Right atrium auricular region (tissue), 2 donors: ENCODE measurements around the gene SPTBN4. TPM values are rescaled to one million over a fixed set of nuclear protein-coding genes. Genes with fewer than 3 reads are reported as not detected.

ENCODE experiments used
- DNase-seq: peaks from one replicate; pipeline ENCODE4 v3.0.0-alpha.2; 2019; ENCODE audit warnings: low spot score
- H3K27ac ChIP-seq, 2 donors: fragments of 200-600 bp; sonication (generic); 1 replicate in 1 of 2; 2 replicates in 1 of 2; pipeline ENCODE4 v1.5.1; 2016 to 2019
- H3K27me3 ChIP-seq, 2 donors: fragments of 200-600 bp; sonication (generic); one replicate each; pipeline versions ENCODE4 v1.5.1 to v1.6.0; 2017 to 2019
- H3K36me3 ChIP-seq: fragments of 200-600 bp; sonication (generic); one replicate; pipeline ENCODE4 v1.5.1; 2016
- H3K4me1 ChIP-seq, 2 donors: fragments of 200-600 bp; sonication (generic); one replicate each; pipeline versions ENCODE4 v1.5.1 to v1.6.0; 2017 to 2019
- H3K4me3 ChIP-seq, 2 donors: fragments of 200-600 bp; sonication (generic); 1 replicate in 1 of 2; 2 replicates in 1 of 2; pipeline ENCODE4 v1.5.1; 2017 to 2019; ENCODE audit warnings: mild to moderate bottlenecking in 1 of 2, moderate library complexity in 1 of 2
- H3K9me3 ChIP-seq, 2 donors: fragments of 200-600 bp; sonication (generic); one replicate each; pipeline ENCODE4 v1.5.1; 2019
- total RNA-seq, 2 donors: library from RNA; depleted of rRNA; stranded (reverse); fragments of >200 nt; gene quantifications; one replicate each; pipeline ENCODE4 v1.1.0, GENCODE V29; 2016
- TF ChIP-seq, protein P1 (sequence below), 2 donors: fragments of 200-600 bp; sonication (generic); IDR thresholded peaks; one replicate each; pipeline ENCODE4 v1.5.1; 2019; ENCODE audit warnings: antibody characterized with exemption in 2 of 2

Gene SPTBN4
- total RNA-seq: 1 to 10 TPM; 5.2 to 5.5 TPM

DNA sequence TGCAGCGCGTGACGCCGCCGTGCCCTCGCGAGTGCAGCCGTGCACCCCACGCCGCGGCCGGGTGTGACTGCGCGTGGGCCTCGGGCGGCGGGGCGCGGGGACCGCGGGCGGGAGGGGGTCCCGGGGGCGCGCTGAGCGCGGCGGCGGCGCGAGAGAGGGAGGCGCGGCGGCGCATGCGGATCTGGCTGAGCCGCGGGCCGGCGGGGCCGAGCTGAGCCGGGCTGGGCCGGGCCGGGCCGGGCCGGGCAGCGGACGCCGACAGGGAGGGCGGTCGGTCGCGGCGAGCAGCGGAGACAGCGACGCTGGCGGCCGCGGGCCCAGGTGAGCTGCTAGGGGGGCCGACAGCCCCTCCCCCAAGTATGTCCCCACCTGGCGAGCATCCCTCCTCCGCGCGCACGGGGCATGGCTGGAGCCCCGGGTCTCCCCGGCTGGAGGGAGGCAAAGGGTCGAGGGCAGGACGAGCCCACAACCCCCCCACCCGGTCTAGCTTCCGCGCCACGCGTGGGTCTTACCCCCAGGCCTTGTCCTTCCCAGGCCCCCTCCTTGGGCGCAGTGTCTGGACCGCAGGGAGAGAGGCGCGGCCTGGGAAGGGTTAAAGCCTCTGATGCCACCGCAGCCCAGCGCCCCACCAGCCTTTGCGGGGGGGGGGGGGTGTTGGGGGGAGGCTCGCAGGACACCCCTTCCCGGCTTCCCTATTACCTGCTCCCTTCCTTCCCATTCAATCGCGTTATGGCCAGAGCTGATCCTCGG, at the start of gene SPTBN4:
SPTBN4 (plus strand) TSS at position 17 of the 750 bp plus-strand sequence. CDS start 5,621 bp downstream, outside the sequence.
- Histone ChIP-seq H3K4me3 (peak within 1 kb of the TSS; percentile 46 to 84), H3K27ac (peak within 1 kb of the TSS; percentile 65 to 98), H3K9me3 (no peaks in the 10 kb centered on the region), H3K27me3 (no peaks in the 10 kb centered on the region), H3K4me1 (peaks cover 0 to 32% of the 10 kb centered on the region in 2 donors), H3K36me3 (no peaks in the 10 kb centered on the region)
- TF ChIP-seq, protein P1, sequence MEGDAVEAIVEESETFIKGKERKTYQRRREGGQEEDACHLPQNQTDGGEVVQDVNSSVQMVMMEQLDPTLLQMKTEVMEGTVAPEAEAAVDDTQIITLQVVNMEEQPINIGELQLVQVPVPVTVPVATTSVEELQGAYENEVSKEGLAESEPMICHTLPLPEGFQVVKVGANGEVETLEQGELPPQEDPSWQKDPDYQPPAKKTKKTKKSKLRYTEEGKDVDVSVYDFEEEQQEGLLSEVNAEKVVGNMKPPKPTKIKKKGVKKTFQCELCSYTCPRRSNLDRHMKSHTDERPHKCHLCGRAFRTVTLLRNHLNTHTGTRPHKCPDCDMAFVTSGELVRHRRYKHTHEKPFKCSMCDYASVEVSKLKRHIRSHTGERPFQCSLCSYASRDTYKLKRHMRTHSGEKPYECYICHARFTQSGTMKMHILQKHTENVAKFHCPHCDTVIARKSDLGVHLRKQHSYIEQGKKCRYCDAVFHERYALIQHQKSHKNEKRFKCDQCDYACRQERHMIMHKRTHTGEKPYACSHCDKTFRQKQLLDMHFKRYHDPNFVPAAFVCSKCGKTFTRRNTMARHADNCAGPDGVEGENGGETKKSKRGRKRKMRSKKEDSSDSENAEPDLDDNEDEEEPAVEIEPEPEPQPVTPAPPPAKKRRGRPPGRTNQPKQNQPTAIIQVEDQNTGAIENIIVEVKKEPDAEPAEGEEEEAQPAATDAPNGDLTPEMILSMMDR (IDR thresholded peaks at IDR 0.05): no peak
- DNase-seq: no peak

DNA sequence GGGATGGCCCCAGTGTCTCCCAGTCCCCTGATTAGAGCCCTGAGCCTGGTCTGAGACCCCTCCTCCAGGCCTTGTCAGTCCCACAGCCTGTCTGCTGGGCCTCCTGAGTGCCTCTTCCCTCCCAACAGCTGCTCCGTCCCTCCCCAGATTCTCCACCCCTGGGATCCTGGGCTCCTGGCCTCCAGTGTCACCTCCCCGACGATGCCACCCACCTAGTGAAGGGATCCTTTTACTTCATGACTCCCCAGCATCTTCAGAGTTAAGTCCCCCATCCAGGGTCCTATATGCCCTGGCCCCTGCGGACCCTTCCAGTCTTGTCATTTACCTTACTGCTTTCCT, 49.2 kb upstream of the SPTBN4 start:
- TF ChIP-seq, protein P1 (IDR thresholded peaks at IDR 0.05): no peak
- no peaks in the 10 kb centered on the region for H3K27me3 ChIP-seq
- H3K4me1 ChIP-seq: peaks cover 0 to 54% of the 10 kb centered on the region in 2 donors

DNA sequence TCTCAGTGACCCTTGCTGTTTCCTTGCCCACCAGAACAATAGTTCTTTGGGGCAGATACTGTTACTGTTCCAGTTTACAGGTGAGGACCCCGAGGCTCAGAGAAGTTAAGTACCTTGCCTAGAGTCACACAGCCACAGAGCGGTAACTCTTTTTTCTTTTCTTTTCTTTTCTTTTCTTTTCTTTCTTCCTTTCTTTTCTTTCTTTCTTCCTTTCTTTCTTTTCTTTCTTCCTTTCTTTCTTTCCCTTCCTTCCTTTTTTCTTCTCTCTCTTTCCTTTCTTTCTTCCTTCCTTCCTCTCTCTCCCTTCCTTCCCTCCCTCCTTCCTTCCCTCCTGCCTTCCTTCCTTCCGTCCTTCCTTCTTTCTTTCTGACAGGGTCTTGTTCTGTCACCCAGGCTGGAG, 48.8 kb upstream of the SPTBN4 start:
- H3K9me3 ChIP-seq: no peaks in the 10 kb centered on the region
- H3K4me3 ChIP-seq: no peak overlapping the region
- H3K27me3 ChIP-seq: no peaks in the 10 kb centered on the region
- TF ChIP-seq, protein P1 (IDR thresholded peaks at IDR 0.05): no peak
- no peak for DNase-seq
- peaks cover 13% of the 10 kb centered on the region for H3K36me3 ChIP-seq
- H3K4me1 ChIP-seq: peaks cover 0 to 54% of the 10 kb centered on the region in 2 donors
- peak overlapping the region; percentile 74 to 83 for H3K27ac ChIP-seq

More for the DNA sequence above, 49.2 kb upstream of the SPTBN4 start:
- Histone ChIP-seq H3K27ac (peak overlapping the region; percentile 74 to 83), H3K4me3 (no peak overlapping the region), H3K36me3 (peaks cover 9% of the 10 kb centered on the region), H3K9me3 (no peaks in the 10 kb centered on the region)
- DNase-seq: no peak

DNA sequence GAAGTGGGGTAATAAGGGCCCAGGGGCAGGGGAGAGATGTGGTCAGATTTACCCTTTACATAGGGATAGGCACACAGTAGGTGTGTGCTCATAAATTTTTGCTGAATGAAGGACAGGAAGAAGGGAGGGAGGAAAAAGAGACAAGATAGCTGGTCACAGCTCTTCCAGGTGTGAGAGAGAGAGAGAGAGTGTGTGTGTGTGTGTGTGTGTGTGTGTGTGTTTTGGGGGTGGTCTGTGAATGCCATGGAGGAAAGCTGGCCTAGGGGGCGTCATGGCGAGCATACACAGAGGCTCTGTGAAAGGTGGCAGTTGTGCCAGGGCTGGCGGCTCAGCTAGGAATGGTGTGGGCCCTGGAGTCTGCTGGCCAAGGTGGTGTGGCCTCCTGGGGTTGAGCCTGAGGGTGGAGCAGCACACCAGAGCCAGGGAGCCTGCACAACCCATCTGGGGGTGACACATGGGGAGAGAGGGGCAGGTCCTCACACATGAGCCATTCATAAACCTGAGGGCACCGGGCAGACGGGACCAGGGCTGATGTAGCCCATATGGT, 47.7 kb upstream of the SPTBN4 start:
- Histone ChIP-seq H3K4me1 (peaks cover 0 to 58% of the 10 kb centered on the region in 2 donors), H3K27ac (no peak overlapping the region), H3K4me3 (no peak overlapping the region), H3K36me3 (peaks cover 22% of the 10 kb centered on the region), H3K9me3 (no peaks in the 10 kb centered on the region), H3K27me3 (no peaks in the 10 kb centered on the region)
- TF ChIP-seq, protein P1 (IDR thresholded peaks at IDR 0.05): no peak
- no peak for DNase-seq

DNA sequence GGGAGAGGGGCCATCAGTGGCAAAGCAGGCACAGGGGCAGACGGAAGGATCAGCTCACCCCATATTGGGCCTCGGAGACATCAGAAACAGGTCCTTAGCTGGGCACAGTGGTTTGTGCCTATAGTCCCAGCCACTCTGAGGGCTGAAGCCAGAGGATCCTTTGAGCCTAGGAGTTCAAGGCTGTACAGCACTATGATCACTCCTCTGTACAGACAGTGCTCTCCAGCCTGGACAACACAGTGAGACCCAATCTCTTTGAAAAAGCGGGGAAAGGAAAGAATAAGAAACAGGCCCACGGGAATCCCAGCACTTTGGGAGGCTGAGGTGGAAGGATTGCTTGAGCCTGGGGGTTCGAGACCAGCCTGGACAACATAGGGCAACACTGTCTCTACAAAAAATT, 47.0 kb upstream of the SPTBN4 start:
- H3K27me3 ChIP-seq: no peaks in the 10 kb centered on the region
- DNase-seq: no peak
- peak overlapping the region in 1 of 2 donors; percentile 100 for H3K27ac ChIP-seq
- peaks cover 22% of the 10 kb centered on the region for H3K36me3 ChIP-seq
- no peaks in the 10 kb centered on the region for H3K9me3 ChIP-seq
- TF ChIP-seq, protein P1 (IDR thresholded peaks at IDR 0.05): no peak
- H3K4me1 ChIP-seq: peaks cover 0 to 60% of the 10 kb centered on the region in 2 donors
- H3K4me3 ChIP-seq: no peak overlapping the region
